Measurements from ENCODE around the gene KCNMA1.

Gene KCNMA1

GRCh38 chr10:77398558-77398957 lies 239.1 kb downstream of the KCNMA1 start:
- no peaks in the 10 kb centered on the region for H3K27me3 ChIP-seq (ENCODE audit: control insufficient read depth in 3 of 3, insufficient read depth in 3 of 3, low read depth in 1 of 3, low read length in 3 of 3)
- no peak overlapping the region for H3K27ac ChIP-seq (replicated peaks; ENCODE audit: low read length)
- no peak overlapping the region for H3K18ac ChIP-seq (ENCODE audit: low read length)
- no peaks in the 10 kb centered on the region for H3K79me1 ChIP-seq (ENCODE audit: low read depth, low read length)
- H4K91ac ChIP-seq (ENCODE audit: low read depth, low read length, poor library complexity), result no peak overlapping the region
- H2BK12ac ChIP-seq (ENCODE audit: low read length), result no peak overlapping the region
- WGBS, 2 donors (ENCODE audit: extremely low coverage in 2 of 2, insufficient read length in 2 of 2, insufficient replicate concordance in 1 of 2), result 100% methylated on average over 1 of the region's 2 CpGs; no CpG with 5 or more reads in 1 of the 2 donors
- H2AK5ac ChIP-seq (ENCODE audit: low read depth, low read length), result no peak overlapping the region
- no peak overlapping the region for H2AFZ ChIP-seq (ENCODE audit: low read length)
- H2BK15ac ChIP-seq (ENCODE audit: low read length), result no peak overlapping the region
- no peak overlapping the region for H3K23ac ChIP-seq (ENCODE audit: low read depth, low read length, poor library complexity)
- H3K14ac ChIP-seq (ENCODE audit: low read length), result no peak overlapping the region
- DNase-seq (ENCODE audit: low spot score), result no peak
- H3K4me3 ChIP-seq (ENCODE audit: low read length in 2 of 2), result no peak overlapping the region
- H3K4me1 ChIP-seq (ENCODE audit: control insufficient read depth in 2 of 2, insufficient read depth in 1 of 2, low read depth in 1 of 2, low read length in 2 of 2), result peaks cover 0 to 7% of the 10 kb centered on the region in 2 donors
- H3K9ac ChIP-seq (ENCODE audit: low read depth, low read length, poor library complexity), result no peak overlapping the region
- H4K8ac ChIP-seq (ENCODE audit: low read depth, low read length), result no peak overlapping the region
- no peak overlapping the region for H3K4me2 ChIP-seq (ENCODE audit: insufficient read depth, low read length, poor library complexity, severe bottlenecking)
- no peak overlapping the region for H3K4ac ChIP-seq (ENCODE audit: low read length)
- no peaks in the 10 kb centered on the region for H3K9me3 ChIP-seq (replicated peaks in 1 of 2; ENCODE audit: control insufficient read depth in 2 of 2, insufficient read depth in 1 of 2, low read depth in 1 of 2, low read length in 2 of 2)
- no peak overlapping the region for H2BK120ac ChIP-seq (ENCODE audit: low read depth, low read length)
- H3K36me3 ChIP-seq (replicated peaks in 1 of 2; ENCODE audit: control insufficient read depth in 2 of 2, insufficient read depth in 2 of 2, low read length in 2 of 2), result no peaks in the 10 kb centered on the region
- H2BK5ac ChIP-seq (ENCODE audit: low read length), result no peak overlapping the region

GRCh38 chr10:77397103-77397502 lies 240.5 kb downstream of the KCNMA1 start:
- Histone ChIP-seq H3K14ac (ENCODE audit: low read length) (no peak overlapping the region), H2BK5ac (ENCODE audit: low read length) (no peak overlapping the region), H3K36me3 (replicated peaks in 1 of 2; ENCODE audit: control insufficient read depth in 2 of 2, insufficient read depth in 2 of 2, low read length in 2 of 2) (no peaks in the 10 kb centered on the region), H3K4ac (ENCODE audit: low read length) (no peak overlapping the region), H4K8ac (ENCODE audit: low read depth, low read length) (no peak overlapping the region), H2BK12ac (ENCODE audit: low read length) (no peak overlapping the region), H3K27me3 (ENCODE audit: control insufficient read depth in 3 of 3, insufficient read depth in 3 of 3, low read depth in 1 of 3, low read length in 3 of 3) (no peaks in the 10 kb centered on the region), H2AFZ (ENCODE audit: low read length) (no peak overlapping the region), H2AK5ac (ENCODE audit: low read depth, low read length) (no peak overlapping the region), H3K4me1 (ENCODE audit: control insufficient read depth in 2 of 2, insufficient read depth in 1 of 2, low read depth in 1 of 2, low read length in 2 of 2) (peaks cover 0 to 9% of the 10 kb centered on the region in 2 donors), H3K4me3 (ENCODE audit: low read length in 2 of 2) (no peak overlapping the region), H3K27ac (replicated peaks; ENCODE audit: low read length) (no peak overlapping the region), H2BK120ac (ENCODE audit: low read depth, low read length) (no peak overlapping the region), H3K9me3 (replicated peaks in 1 of 2; ENCODE audit: control insufficient read depth in 2 of 2, insufficient read depth in 1 of 2, low read depth in 1 of 2, low read length in 2 of 2) (no peaks in the 10 kb centered on the region), H2BK15ac (ENCODE audit: low read length) (no peak overlapping the region), H3K23ac (ENCODE audit: low read depth, low read length, poor library complexity) (no peak overlapping the region), H3K4me2 (ENCODE audit: insufficient read depth, low read length, poor library complexity, severe bottlenecking) (no peak overlapping the region), H3K18ac (ENCODE audit: low read length) (no peak overlapping the region), H3K9ac (ENCODE audit: low read depth, low read length, poor library complexity) (no peak overlapping the region), H3K79me1 (ENCODE audit: low read depth, low read length) (no peaks in the 10 kb centered on the region), H4K91ac (ENCODE audit: low read depth, low read length, poor library complexity) (no peak overlapping the region)
- no peak for DNase-seq (ENCODE audit: low spot score)
- WGBS, 2 donors (ENCODE audit: extremely low coverage in 2 of 2, insufficient read length in 2 of 2, insufficient replicate concordance in 1 of 2), result no CpG with 5 or more reads among the region's 4 CpGs

GRCh38 chr10:77396290-77396689 lies 241.3 kb downstream of the KCNMA1 start:
- Histone ChIP-seq H2AFZ (ENCODE audit: low read length) (no peak overlapping the region), H3K9me3 (replicated peaks in 1 of 2; ENCODE audit: control insufficient read depth in 2 of 2, insufficient read depth in 1 of 2, low read depth in 1 of 2, low read length in 2 of 2) (no peaks in the 10 kb centered on the region), H3K9ac (ENCODE audit: low read depth, low read length, poor library complexity) (no peak overlapping the region), H3K4me2 (ENCODE audit: insufficient read depth, low read length, poor library complexity, severe bottlenecking) (no peak overlapping the region), H3K27me3 (ENCODE audit: control insufficient read depth in 3 of 3, insufficient read depth in 3 of 3, low read depth in 1 of 3, low read length in 3 of 3) (no peaks in the 10 kb centered on the region), H2BK15ac (ENCODE audit: low read length) (no peak overlapping the region), H3K18ac (ENCODE audit: low read length) (no peak overlapping the region), H3K79me1 (ENCODE audit: low read depth, low read length) (no peaks in the 10 kb centered on the region), H3K4me3 (ENCODE audit: low read length in 2 of 2) (no peak overlapping the region), H3K4me1 (ENCODE audit: control insufficient read depth in 2 of 2, insufficient read depth in 1 of 2, low read depth in 1 of 2, low read length in 2 of 2) (peaks cover 0 to 9% of the 10 kb centered on the region in 2 donors), H3K36me3 (replicated peaks in 1 of 2; ENCODE audit: control insufficient read depth in 2 of 2, insufficient read depth in 2 of 2, low read length in 2 of 2) (no peaks in the 10 kb centered on the region), H4K8ac (ENCODE audit: low read depth, low read length) (no peak overlapping the region), H2AK5ac (ENCODE audit: low read depth, low read length) (no peak overlapping the region), H2BK12ac (ENCODE audit: low read length) (no peak overlapping the region), H2BK5ac (ENCODE audit: low read length) (no peak overlapping the region), H4K91ac (ENCODE audit: low read depth, low read length, poor library complexity) (no peak overlapping the region), H2BK120ac (ENCODE audit: low read depth, low read length) (no peak overlapping the region), H3K27ac (replicated peaks; ENCODE audit: low read length) (no peak overlapping the region), H3K23ac (ENCODE audit: low read depth, low read length, poor library complexity) (no peak overlapping the region), H3K4ac (ENCODE audit: low read length) (no peak overlapping the region), H3K14ac (ENCODE audit: low read length) (no peak overlapping the region)
- DNase-seq (ENCODE audit: low spot score), result no peak
- WGBS, 2 donors (ENCODE audit: extremely low coverage in 2 of 2, insufficient read length in 2 of 2, insufficient replicate concordance in 1 of 2), result no CpG with 5 or more reads among the region's 2 CpGs

- H2BK12ac ChIP-seq (ENCODE audit: low read length), result no peak overlapping the region
- no peak overlapping the region for H3K27ac ChIP-seq (replicated peaks; ENCODE audit: low read length)
- no peaks in the 10 kb centered on the region for H3K27me3 ChIP-seq (ENCODE audit: control insufficient read depth in 3 of 3, insufficient read depth in 3 of 3, low read depth in 1 of 3, low read length in 3 of 3)
- peak overlapping the region; percentile 15 for H2BK5ac ChIP-seq (ENCODE audit: low read length)
- H4K8ac ChIP-seq (ENCODE audit: low read depth, low read length), result no peak overlapping the region
- no CpG with 5 or more reads among the region's 9 CpGs for WGBS, 2 donors (ENCODE audit: extremely low coverage in 2 of 2, insufficient read length in 2 of 2, insufficient replicate concordance in 1 of 2)
- no peak overlapping the region for H4K91ac ChIP-seq (ENCODE audit: low read depth, low read length, poor library complexity)
- H3K4me1 ChIP-seq (ENCODE audit: control insufficient read depth in 2 of 2, insufficient read depth in 1 of 2, low read depth in 1 of 2, low read length in 2 of 2), result peaks cover 0 to 3% of the 10 kb centered on the region in 2 donors
- no peak overlapping the region for H2AFZ ChIP-seq (ENCODE audit: low read length)
- peak overlapping the region; percentile 15 for H3K18ac ChIP-seq (ENCODE audit: low read length)
- no peak overlapping the region for H3K14ac ChIP-seq (ENCODE audit: low read length)
- no peaks in the 10 kb centered on the region for H3K9me3 ChIP-seq (replicated peaks in 1 of 2; ENCODE audit: control insufficient read depth in 2 of 2, insufficient read depth in 1 of 2, low read depth in 1 of 2, low read length in 2 of 2)
- H3K9ac ChIP-seq (ENCODE audit: low read depth, low read length, poor library complexity), result no peak overlapping the region
- H3K36me3 ChIP-seq (replicated peaks in 1 of 2; ENCODE audit: control insufficient read depth in 2 of 2, insufficient read depth in 2 of 2, low read length in 2 of 2), result no peaks in the 10 kb centered on the region
- H3K4ac ChIP-seq (ENCODE audit: low read length), result no peak overlapping the region
- no peak overlapping the region for H2BK120ac ChIP-seq (ENCODE audit: low read depth, low read length)
- peak overlapping the region; percentile 78 for H2AK5ac ChIP-seq (ENCODE audit: low read depth, low read length)
- H3K4me2 ChIP-seq (ENCODE audit: insufficient read depth, low read length, poor library complexity, severe bottlenecking), result no peak overlapping the region
- no peak overlapping the region for H3K23ac ChIP-seq (ENCODE audit: low read depth, low read length, poor library complexity)
- no peak overlapping the region for H3K4me3 ChIP-seq (ENCODE audit: low read length in 2 of 2)
- peaks cover 1% of the 10 kb centered on the region for H3K79me1 ChIP-seq (ENCODE audit: low read depth, low read length)
- no peak for DNase-seq (ENCODE audit: low spot score)
- peak overlapping the region; percentile 45 for H2BK15ac ChIP-seq (ENCODE audit: low read length)
Observed at GRCh38 chr10:77393821-77394501, 243.6 kb downstream of the KCNMA1 start.

All from neuronal stem cell (in vitro differentiated cells).